OCI-LY3 (cell line): ENCODE results near the gene MAGEA2B.
"Not testable (repeated sequence)": the region's sequence is repeated elsewhere in the genome, so short reads cannot be mapped to it uniquely, and the experiment has no call there.

ENCODE experiments used
- H2AFZ ChIP-seq: fragments of 200-600, 300-600 bp; shearing (Covaris generic); 2 replicates; pipeline ENCODE4 v1.6.0; 2014; ENCODE audit warnings: antibody characterized with exemption, low read depth, low read length
- H3K27ac ChIP-seq: fragments of 200-600, 300-600 bp; sonication (generic); 2 replicates; pipeline ENCODE4 v1.5.1; 2014; ENCODE audit warnings: mild to moderate bottlenecking, low read length, moderate library complexity, mixed read lengths
- H3K27me3 ChIP-seq: fragments of 200-600, 300-600 bp; sonication (generic); 2 replicates; pipeline ENCODE4 v1.6.1; 2014; ENCODE audit warnings: low read depth, low read length, mixed read lengths
- H3K36me3 ChIP-seq: fragments of 200-600, 300-600 bp; sonication (generic); replicated peaks from 2 replicates; pipeline ENCODE3; 2014; ENCODE audit warnings: low read depth, low read length, mixed read lengths
- H3K4me1 ChIP-seq: fragments of 300-600, 200-600 bp; sonication (generic); 2 replicates; pipeline ENCODE4 v1.6.1; 2014; ENCODE audit warnings: low read length, mixed read lengths
- H3K4me2 ChIP-seq: fragments of 200-600, 300-600 bp; sonication (generic); 2 replicates; pipeline ENCODE4 v1.6.1; 2014; ENCODE audit warnings: low read length, mixed read lengths
- H3K4me3 ChIP-seq: fragments of 300-600, 200-600 bp; sonication (generic); 2 replicates; pipeline ENCODE4 v1.5.1; 2014; ENCODE audit warnings: antibody characterized with exemption, mild to moderate bottlenecking, low read length, moderate library complexity
- H3K79me2 ChIP-seq: fragments of 300-600, 200-600 bp; shearing (Covaris generic); 2 replicates; pipeline ENCODE4 v1.6.1; 2014; ENCODE audit warnings: mild to moderate bottlenecking, low read length, mixed read lengths
- H3K9ac ChIP-seq: fragments of 300-600, 200-600 bp; shearing (Covaris generic); 2 replicates; pipeline ENCODE4 v1.6.0; 2014; ENCODE audit warnings: mild to moderate bottlenecking, low read length, moderate library complexity
- H3K9me3 ChIP-seq: fragments of 200-600, 300-600 bp; shearing (Covaris generic); 2 replicates; pipeline ENCODE4 v1.6.1; 2014; ENCODE audit warnings: low read length, mixed read lengths; ENCODE audit not compliant: insufficient read depth
- H4K20me1 ChIP-seq: fragments of 200-600, 300-600 bp; sonication (generic); 2 replicates; pipeline ENCODE4 v1.6.1; 2016; ENCODE audit warnings: low read length, mixed read lengths; ENCODE audit not compliant: insufficient read depth
- EZH2phosphoT487 ChIP-seq: fragments of 200-600 bp; shearing (Covaris generic); IDR thresholded peaks from 2 replicates; pipeline ENCODE4 v1.6.1; 2018; ENCODE audit warnings: antibody characterized with exemption, mixed run types, low read depth
- TF ChIP-seq, protein P1 (sequence below): fragments of 200-600, 300-600 bp; sonication (generic); IDR thresholded peaks from 2 replicates; pipeline ENCODE4 v1.5.1; 2014; ENCODE audit warnings: antibody characterized with exemption, low read length, low read depth

The MAGEA2B gene

DNA sequence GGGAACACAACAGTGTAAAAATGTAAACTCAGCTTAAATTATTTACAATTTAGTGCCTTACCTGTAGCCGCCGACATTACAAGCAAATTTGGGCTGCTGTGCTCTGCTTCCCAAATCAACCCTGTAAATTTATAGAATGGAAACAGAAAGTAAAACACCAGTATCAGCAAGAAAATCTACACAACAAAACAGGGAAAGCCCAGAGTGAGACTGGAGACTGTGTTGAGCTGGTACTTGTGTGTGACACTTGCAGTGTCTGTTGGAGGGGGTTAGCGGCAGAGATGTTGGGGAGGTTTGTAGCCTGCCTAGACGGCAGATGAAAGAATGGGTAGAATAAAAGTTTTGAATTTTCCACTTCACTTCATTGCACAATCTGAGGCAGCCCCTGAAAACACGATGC, 1.2 kb upstream of the MAGEA2B start:
- not testable (repeated sequence) for H3K79me2 ChIP-seq, H3K4me1 ChIP-seq, H3K9ac ChIP-seq, H3K4me3 ChIP-seq, H3K9me3 ChIP-seq, H3K27me3 ChIP-seq, H2AFZ ChIP-seq, H3K36me3 ChIP-seq, H4K20me1 ChIP-seq, H3K27ac ChIP-seq, H3K4me2 ChIP-seq

DNA sequence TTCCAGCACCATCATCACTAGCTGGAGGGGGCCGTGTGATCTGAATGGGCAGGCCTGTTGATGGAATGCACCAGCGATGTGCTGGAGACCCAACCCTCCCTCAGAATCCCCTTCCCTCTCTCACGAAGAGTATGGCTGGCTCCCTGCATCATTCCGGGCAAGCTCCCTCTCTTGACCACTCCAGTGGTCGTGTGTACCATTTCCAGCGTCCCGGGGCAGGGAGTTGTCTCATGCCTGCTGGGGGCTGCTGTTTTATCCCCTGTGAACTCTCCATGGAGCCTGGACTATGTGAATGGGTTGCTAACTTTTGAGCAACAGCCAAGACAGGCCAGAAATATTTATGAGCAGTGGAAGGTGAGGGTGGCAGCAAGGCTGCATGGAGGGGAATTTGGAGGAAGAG, 11.0 kb downstream of the MAGEA2B start:
- Histone ChIP-seq H3K36me3 (no peaks in the 10 kb centered on the region), H3K4me2 (no peak overlapping the region), H3K9me3 (no peaks in the 10 kb centered on the region), H3K27me3 (no peaks in the 10 kb centered on the region), H3K4me1 (no peaks in the 10 kb centered on the region), H2AFZ (no peak overlapping the region), H3K27ac (no peak overlapping the region), H3K4me3 (no peak overlapping the region), H3K79me2 (no peaks in the 10 kb centered on the region), H3K9ac (no peak overlapping the region), H4K20me1 (no peaks in the 10 kb centered on the region)
- TF ChIP-seq, protein P1, sequence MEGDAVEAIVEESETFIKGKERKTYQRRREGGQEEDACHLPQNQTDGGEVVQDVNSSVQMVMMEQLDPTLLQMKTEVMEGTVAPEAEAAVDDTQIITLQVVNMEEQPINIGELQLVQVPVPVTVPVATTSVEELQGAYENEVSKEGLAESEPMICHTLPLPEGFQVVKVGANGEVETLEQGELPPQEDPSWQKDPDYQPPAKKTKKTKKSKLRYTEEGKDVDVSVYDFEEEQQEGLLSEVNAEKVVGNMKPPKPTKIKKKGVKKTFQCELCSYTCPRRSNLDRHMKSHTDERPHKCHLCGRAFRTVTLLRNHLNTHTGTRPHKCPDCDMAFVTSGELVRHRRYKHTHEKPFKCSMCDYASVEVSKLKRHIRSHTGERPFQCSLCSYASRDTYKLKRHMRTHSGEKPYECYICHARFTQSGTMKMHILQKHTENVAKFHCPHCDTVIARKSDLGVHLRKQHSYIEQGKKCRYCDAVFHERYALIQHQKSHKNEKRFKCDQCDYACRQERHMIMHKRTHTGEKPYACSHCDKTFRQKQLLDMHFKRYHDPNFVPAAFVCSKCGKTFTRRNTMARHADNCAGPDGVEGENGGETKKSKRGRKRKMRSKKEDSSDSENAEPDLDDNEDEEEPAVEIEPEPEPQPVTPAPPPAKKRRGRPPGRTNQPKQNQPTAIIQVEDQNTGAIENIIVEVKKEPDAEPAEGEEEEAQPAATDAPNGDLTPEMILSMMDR, result no peak
- no peak for TF ChIP-seq EZH2phosphoT487

DNA sequence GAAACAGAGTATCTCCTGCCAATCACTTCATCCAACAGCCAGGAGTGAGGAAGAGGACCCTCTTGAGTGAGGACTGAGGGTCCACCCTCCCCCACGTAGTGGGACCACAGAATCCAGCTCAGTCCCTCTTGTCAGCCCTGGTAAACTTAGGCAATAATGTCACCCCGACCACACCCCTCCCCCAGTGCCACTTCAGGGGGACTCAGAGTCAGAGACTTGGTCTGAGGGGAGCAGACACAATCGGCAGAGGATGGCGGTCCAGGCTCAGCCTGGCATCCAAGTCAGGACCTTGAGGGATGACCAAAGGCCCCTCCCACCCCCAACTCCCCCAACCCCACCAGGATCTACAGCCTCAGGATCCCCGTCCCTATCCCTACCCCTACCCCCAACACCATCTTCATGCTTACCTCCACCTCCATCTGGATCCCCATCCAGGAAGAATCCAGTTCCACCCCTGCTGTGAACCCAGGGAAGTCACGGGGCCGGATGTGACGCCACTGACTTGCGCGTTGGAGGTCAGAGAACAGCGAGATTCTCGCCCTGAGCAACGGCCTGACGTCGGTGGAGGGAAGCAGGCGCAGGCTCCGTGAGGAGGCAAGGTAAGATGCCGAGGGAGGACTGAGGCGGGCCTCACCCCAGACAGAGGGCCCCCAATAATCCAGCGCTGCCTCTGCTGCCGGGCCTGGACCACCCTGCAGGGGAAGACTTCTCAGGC, 19.0 kb downstream of the MAGEA2B start, which contains the start of the genes CSAG1 and MAGEA12:
CSAG1 (minus strand) TSS at position 461 of the 715 bp plus-strand sequence. CDS start 1,261 bp downstream, outside the sequence.
MAGEA12 (plus strand) TSS at position 497 of the 715 bp plus-strand sequence. CDS start 2,405 bp downstream, outside the sequence.
- Histone ChIP-seq H4K20me1 (no peaks in the 10 kb centered on the region), H3K79me2 (no peaks in the 10 kb centered on the region), H3K9me3 (no peaks in the 10 kb centered on the region), H3K27me3 (no peaks in the 10 kb centered on the region), H2AFZ (no peak within 1 kb of the TSS), H3K4me1 (no peaks in the 10 kb centered on the region), H3K4me2 (no peak within 1 kb of the TSS), H3K36me3 (no peaks in the 10 kb centered on the region), H3K9ac (no peak within 1 kb of the TSS), H3K27ac (no peak within 1 kb of the TSS), H3K4me3 (no peak within 1 kb of the TSS)
- TF ChIP-seq, protein P1, result no peak
- TF ChIP-seq EZH2phosphoT487, result no peak

DNA sequence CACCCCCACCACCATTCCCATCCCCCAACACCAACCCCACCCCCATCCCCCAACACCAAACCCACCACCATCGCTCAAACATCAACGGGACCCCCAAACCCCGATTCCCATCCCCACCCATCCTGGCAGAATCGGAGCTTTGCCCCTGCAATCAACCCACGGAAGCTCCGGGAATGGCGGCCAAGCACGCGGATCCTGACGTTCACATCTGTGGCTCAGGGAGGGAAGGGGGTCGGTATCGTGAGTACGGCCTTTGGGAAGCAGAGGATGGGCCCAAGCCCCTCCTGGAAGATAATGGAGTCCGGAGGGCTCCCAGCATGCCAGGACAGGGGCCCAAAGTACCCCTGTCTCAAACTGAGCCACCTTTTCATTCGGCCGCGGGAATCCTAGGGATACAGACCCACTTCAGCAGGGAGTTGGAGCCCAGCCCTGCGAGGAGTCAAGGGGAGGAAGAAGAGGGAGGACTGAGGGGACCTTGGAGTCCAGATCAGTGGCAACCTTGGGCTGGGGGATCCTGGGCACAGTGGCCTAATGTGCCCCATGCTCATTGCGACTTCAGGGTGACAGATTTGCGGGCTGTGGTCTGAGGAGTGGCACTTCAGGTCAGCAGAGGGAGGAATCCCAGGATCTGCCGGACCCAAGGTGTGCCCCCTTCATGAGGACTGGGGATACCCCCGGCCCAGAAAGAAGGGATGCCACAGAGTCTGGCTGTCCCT, 19.9 kb downstream of the MAGEA2B start:
- H3K4me3 ChIP-seq, H4K20me1 ChIP-seq, H3K4me2 ChIP-seq, H2AFZ ChIP-seq, H3K9ac ChIP-seq, H3K36me3 ChIP-seq, H3K79me2 ChIP-seq, H3K27me3 ChIP-seq, H3K27ac ChIP-seq, H3K4me1 ChIP-seq, H3K9me3 ChIP-seq: not testable (repeated sequence)

DNA sequence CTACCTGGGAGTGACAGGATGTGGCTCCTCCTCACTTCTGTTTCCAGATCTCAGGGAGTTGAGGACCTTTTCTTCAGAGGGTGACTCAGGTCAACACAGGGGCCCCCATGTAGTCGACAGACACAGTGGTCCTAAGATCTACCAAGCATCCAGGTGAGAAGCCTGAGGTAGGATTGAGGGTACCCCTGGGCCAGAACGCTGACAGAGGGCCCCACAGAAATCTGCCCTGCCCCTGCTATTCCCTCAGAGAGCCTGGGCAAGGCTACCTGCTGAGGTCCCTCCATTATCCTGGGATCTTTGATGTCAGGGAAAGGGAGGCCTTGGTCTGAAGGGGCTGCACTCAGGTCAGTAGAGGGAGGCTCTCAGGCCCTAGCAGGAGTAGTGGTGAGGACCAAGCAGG, 20.7 kb downstream of the MAGEA2B start:
- Histone ChIP-seq H3K4me2 (no peak overlapping the region), H3K36me3 (no peaks in the 10 kb centered on the region), H3K4me3 (no peak overlapping the region), H2AFZ (no peak overlapping the region), H3K79me2 (no peaks in the 10 kb centered on the region), H3K9me3 (no peaks in the 10 kb centered on the region), H3K27ac (no peak overlapping the region), H3K9ac (no peak overlapping the region), H4K20me1 (no peaks in the 10 kb centered on the region), H3K27me3 (no peaks in the 10 kb centered on the region), H3K4me1 (no peaks in the 10 kb centered on the region)
- TF ChIP-seq, protein P1, result no peak
- no peak for TF ChIP-seq EZH2phosphoT487
